HG03571 (cell line): ENCODE data around the gene TPH2.
A peak's percentile ranks its signal among the peaks of the same experiment; 100 is the strongest.

Experiments used
- ATAC-seq: cut with Tn5 transposase; IDR thresholded peaks from one replicate; pipeline ENCODE4 v1.9.1; 2021; ENCODE audit not compliant: unreplicated experiment

TPH2 gene

DNA sequence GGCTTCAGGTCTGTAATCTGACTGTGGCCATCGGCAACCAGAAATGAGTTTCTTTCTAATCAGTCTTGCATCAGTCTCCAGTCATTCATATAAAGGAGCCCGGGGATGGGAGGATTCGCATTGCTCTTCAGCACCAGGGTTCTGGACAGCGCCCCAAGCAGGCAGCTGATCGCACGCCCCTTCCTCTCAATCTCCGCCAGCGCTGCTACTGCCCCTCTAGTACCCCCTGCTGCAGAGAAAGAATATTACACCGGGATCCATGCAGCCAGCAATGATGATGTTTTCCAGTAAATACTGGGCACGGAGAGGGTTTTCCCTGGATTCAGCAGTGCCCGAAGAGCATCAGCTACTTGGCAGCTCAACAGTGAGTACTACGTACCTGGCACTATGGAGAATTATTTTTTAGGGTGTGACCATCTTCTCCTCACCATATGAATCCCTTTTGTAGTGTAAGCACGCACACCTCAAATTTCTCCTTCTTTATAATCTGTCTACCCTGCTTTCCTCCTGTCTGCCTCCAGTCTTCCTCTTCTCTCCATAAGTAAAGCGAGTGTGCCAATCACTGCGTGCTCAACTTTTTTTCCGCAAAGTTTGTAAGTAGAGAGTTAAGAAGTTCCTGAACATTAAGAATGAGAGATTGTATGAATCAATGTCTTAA lies at the start of gene TPH2:
TPH2 (plus strand) TSS at position 118 of the 658 bp plus-strand sequence; CDS start at position 260, 142 bp downstream.
- ATAC-seq: peak; percentile 56

DNA sequence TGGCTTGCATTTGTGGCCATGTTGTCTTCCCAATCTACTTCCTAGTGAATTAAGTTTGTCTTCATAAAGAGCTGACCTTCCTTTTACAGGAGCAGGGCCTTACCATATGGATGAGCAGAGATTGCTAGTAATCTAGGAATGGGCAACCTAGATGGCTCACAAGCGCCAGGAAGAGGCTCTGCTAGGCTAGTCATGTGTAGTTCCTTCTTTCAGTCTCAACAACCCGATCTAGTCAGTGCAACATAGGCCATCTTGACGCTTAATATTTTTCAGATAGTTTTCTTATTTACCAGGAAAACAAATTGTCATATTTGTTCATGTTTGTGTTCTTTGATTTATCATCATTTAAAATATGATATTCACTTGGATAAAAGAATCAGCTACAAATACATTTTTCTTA lies 48.2 kb upstream of the TPH2 start:
- no peak for ATAC-seq

DNA sequence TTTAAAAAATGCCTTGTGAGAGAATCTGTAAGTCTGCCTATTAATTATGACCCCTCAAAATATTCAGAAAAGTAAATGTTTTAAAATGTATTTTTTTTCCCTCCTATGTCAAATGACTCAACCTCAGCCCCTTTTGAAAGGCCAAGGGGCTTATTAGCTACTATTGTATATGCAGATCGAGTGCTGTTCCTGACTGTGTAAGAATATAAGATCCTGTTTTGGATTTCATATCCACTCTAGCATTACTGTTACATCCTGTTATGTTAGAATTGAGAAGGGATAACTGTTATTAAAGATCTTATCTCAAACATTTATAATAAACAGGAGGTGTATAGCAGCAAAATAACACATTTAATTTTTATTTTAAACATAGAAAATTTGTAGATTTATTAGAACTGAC lies 46.6 kb upstream of the TPH2 start:
- no peak for ATAC-seq

DNA sequence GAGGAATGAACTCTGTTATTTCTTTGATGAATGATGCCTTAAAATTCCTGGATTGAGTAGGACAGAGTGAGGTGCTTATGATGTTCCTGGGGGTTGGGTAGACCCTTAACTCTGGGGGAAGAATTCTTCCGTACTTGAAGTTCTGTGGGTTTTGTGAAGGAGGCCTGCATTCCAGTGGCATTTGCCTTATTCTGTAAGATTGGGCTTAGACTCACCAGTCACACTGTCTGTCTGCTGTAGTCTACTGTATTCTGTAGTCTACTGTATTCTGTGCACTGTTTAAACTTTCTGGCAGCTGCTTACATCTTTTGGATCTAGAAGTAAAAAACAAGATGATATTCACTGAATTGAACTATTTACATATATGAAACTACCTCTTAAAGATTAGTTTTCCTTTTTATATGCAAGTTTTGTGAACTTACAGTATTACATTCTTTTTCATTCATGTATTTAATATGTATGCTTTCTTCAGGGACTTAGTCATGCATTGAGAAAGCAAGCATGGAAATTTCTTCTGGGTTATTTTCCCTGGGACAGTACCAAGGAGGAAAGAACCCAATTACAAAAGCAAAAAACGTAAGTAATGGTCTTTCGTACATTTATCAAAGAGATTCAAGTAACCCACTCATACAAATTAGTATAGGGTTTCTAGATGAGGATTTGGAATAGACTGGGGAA lies 42.3 kb upstream of the TPH2 start:
- no peak for ATAC-seq

DNA sequence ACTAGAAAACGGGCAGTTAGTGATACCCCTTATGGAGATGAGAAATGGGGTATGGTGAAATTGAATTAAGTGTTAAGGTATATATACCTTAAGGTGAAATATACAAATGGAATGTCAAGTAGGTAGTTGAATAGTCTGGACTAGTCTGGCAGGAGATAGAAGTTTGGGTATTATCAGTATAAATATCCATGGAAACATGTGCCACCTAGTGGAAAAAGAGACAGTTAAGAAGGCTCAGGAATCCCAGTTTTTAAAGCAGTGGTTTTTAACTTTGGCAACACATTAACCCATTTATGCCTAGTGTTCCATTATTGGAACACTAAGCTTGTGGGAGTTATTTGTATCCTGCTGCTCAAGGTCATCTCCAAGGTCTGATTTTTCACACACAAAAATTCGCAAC lies 38.6 kb upstream of the TPH2 start:
- no peak for ATAC-seq

DNA sequence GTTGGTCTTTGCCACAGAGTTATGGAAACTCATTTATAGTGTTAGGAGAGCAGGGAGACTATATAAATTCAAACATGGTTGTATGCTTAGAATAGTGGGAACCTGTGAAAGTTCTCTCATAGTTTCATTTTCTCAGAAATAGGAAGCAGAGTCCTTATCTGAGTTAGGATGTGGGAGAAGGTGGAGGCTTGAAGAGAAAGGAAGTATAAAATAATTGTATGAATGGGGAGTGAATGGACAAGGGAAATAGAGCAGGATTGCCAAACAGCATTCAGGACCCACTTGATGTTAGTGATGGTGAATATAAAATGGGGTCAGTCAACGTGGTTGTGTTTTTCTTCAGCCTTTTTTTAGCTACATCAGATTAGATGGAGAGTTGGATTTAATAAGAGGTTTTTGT lies 34.0 kb upstream of the TPH2 start:
- no peak for ATAC-seq

DNA sequence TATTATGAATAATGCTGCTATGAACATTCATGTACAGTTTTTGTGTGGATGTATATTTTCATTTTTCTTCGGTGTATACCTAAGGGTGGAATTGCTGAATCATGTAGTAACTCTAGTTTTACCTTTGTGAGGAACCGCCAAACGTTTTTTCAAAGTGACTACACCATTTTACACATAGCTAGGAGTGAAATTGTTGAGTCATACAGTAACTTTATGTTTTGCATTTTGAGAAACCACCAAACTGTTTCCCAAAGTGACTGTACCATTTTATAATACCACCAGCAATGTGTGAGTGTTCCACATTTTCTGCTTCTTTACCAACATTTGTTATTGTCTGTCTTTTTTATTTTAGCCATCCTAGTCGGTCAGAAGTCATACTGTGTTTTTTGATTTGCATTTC lies 3.1 kb upstream of the TPH2 start:
- ATAC-seq: peak; percentile 63

DNA sequence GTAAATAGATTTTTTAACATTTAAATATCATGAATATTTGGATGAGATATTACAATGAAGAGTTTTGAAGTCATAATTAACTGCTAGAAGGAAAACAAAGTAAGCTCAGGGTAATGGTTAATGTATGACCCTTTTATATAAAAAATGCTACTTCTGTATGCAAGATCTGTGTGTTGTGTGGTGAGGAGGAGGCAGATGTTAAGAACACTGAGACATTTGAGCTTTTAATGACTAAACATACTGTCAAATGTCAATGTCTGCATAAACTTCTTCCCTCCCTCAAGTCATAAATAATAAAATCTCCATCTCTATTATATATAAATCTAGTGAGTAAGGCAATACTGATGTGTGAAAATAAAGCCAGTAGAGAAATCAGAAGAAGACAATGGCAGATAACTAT lies 1.4 kb downstream of the TPH2 start:
- ATAC-seq: no peak

DNA sequence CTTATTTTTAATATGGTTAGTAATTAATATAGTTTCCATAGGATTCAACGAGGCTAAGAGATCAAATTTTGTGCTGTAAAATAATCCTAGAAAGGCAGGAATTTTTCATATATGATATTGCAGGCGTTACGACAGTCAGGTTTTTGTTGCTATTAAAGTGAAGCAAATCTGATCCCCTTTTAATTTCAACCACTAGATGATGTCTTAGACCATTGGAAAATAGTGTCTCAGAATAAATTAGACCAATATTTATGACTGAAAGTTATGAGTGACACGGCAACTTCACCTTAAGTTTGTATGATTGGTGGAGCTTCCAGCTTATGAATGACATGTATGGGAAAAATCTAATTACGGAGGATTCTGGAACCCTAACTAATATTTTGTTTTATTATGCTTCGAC lies 2.5 kb downstream of the TPH2 start:
- no peak for ATAC-seq

DNA sequence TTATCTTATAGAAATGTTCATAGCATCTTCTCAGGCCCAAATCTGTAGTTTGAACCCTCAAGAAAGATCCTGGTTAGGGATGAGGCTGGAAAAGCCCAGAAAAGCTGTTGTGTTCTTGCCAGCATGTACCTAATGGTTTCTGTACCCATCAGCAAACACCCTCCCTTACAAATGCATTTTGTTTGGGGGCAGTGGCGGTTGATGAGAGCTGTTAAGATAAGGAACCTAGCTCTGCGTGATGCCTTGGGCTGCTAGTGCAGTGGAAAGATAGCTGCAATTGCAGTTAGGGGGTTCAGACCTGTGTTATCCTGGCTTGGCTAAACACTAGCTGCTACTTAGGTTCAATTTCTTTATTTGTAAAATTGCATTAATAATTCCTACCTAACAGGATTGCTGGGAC lies 3.6 kb downstream of the TPH2 start:
- ATAC-seq: no peak

DNA sequence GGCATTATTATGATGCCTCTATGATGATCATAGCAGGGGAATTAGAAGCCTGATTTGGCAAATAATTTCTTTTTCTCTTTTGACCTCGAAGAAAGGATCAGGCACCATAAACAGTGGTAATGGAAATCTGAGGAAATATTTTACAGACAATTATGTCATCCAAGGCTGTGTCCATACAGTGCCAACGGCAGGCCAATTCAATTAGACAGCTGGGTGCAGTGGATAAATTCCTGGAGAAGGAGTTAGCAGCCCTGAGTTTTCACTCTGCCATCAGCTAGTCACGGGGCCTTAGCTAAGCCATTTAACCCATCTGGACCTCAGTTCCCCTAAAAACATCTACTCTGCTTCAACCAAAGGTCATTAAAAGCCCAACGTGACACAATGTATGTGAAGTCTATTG lies 4.1 kb downstream of the TPH2 start:
- ATAC-seq: no peak

DNA sequence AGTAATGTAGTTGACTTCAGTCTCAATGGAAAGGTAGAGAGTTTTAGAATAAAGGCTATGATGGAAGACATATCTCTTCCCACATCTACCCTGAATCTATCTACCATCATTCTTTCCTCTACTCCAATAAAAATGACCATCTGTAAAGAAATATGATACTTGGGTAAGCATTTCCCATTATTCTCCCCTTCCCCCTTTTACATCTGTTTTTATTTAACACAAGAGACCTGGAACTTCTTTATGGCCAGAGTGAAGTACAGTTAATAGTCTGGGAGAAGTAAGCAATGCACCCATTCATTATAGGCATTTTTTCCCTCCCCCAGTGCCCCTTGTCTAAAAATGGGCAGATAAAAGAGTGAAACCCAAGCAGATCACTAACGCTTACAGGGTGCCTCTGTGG lies 6.5 kb downstream of the TPH2 start:
- ATAC-seq: no peak

DNA sequence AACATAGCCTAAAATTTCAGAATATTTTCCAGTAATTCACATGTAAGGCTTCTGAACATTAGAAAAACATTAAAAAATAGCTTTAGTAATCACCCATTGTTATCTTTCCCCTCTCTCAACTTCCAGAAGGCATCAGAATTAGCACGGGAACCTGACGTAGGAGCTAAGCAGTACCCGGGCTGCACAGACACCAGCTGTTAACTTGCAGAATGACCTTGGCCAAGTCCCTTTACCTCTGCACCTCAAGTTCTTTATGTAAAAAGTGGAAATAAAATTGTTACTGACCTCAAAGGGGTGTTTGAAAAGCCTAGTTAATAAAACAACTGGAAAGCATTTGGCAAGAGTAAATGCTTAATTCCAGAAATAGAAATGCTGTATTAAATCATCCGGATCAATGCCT lies 7.2 kb downstream of the TPH2 start:
- no peak for ATAC-seq

DNA sequence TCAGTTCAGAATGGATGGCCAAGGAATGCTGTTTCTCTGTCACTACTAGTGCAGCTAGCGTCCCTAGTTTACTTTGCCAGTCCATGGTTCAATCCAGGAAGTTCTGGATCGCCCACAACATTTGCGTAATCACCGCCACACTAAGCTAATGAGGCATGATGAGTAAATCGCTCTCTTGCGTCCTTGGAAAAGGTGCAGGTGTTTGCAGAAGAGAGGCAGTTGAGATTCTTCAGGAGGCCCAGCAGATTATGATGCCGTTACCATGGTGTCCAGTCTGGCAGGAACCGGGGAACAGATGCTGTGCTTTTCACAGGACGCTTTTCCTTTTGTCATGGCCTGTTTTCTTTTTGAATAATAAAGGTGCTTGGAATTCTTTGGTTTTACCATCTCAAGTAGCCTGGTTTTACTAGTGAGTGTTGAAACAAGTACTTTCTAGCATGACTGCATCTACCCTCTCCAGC lies 9.0 kb downstream of the TPH2 start:
- no peak for ATAC-seq

DNA sequence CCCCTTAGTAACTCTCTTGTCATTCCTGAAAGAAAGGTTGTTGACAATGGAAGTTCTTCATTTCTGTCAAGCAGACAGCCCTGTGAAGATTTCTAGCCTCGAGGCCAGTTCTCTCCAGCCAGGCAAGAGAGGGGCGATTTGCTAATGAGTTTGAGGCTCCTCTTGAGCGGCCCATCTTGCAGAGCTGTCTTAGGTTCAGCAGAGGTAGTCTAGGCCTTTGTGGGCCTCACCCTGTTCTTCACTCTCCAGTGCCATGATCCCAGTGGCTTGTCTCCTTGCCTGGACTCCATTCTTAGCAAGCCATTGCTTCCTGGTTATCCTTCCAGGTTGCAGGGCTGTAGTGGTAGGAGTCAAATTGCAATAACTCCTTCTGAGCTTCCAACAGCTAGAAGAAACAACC lies 9.7 kb downstream of the TPH2 start:
- ATAC-seq: no peak

DNA sequence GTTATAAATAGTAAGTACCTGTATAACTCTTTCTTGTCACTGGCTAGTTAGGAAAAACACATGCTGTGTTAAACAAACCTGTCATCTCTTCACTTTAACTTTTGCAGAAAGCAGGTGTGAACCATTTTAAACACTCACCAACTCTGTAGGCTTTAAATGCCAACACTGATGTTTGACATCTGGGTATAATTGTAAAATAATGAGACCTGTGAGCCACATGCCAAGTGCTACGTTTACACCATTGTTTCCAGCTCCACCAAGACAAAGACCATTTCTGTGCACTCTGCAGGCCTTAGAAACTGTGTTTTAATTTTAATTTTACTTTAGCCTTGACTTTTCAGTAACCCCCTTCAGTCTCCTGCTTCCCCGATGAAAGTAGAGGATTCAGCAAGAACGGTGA lies 11.0 kb downstream of the TPH2 start:
- ATAC-seq: no peak

DNA sequence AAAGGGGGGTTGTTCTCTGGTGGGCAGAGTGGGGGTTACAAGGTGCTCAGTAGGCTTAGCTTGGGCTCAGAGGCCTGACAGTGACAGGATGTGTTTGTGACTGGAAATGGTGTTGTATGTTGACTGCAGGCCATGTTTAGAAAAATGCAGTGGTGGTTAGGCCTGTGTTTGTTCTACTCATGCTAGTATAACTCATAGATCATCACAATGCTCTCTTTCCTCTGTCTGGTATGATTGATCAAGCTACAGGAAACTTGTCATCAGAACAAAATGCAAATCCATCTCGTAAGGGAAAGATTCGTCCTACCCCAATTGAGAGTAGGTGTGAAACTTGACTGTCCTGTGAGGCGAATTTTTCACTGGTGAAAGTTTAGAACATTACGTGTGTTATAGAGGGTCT lies 11.8 kb downstream of the TPH2 start:
- ATAC-seq: no peak

DNA sequence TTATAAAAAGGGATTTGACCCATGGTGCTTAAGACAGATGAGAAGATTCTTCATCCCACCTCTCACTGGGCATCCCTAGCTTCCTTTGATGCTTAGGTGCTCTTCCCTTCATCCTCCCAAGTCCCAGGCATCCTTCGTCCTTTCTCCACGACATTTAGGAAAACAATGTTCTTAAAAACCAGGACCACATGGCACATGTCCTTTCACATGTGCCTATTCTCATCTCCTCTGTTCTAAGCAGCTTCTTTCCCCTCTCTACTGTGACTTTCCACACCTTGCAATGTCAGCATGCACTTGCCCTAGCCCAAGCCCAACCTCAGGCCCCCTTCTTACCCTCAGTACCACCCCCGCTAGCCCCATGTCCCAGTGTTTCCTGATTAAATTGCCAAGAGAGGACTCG lies 12.2 kb downstream of the TPH2 start:
- ATAC-seq: no peak

DNA sequence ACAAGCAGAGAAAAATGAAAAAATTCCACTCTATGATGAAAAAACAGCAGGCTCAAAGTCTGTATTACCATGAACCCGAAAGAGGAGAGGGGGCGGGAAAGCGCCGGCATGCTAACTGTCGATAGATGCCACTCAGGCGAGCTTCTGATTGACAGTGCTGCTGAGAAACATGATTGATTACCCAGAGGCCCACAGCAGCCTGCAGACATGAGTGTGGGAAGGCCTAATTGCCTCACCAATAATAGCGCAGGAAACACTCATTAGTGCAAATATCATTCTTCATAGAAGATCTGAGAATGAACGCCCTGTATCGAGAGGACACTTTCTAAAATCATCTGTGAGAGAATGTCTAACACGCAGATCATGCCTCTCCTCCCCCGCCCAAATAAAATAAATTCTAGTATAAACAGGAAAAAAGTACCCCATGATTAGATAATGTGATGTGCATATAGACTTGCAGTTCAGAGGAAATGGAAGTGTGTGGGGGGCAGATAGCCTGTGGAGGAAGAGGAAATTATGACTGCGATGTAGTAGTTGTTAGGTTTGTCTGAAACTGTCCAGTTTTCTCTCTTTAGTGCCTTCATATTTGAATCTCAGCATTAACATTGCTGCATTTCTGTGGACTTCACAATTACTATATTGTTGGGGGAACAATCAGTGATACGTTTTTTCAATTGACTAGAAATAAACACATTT lies 15.6 kb downstream of the TPH2 start:
- ATAC-seq: no peak

DNA sequence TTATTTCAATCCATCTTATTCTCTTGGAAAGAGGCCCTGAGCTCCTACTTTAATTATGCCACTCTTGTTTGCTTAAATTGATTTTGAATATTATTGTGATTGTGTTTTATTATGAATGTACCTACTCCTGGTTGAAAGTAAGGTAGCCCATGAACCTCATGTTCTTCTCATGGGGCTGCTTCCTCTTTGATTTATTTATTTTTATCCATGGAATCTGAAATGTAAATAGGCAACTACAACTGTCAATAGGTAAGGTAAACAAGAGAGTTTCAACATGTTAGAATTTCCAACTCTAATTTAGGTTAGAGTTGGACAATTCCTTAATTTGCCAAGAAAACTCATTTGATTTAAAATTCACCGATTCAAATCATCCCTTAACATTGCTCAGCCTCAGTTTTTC lies 16.2 kb downstream of the TPH2 start:
- ATAC-seq: no peak

DNA sequence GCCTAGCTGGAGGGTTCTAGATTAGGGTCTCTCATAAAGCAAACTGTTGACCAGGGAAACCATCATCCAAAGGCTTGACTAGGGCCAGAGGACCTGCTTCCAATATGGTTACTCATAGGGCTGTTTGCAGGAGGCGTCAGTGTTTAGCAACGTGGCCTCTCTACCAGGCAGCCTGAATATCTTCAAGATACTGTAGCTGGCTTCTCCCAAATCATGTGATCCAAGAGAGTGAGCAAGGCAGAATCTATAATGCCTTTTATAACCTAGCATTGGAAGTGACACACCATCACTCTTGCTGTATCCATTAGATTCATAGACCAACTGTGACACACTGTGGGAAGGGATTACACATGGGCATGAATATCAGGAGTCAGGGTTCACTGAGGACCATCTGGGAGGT lies 17.3 kb downstream of the TPH2 start:
- no peak for ATAC-seq

DNA sequence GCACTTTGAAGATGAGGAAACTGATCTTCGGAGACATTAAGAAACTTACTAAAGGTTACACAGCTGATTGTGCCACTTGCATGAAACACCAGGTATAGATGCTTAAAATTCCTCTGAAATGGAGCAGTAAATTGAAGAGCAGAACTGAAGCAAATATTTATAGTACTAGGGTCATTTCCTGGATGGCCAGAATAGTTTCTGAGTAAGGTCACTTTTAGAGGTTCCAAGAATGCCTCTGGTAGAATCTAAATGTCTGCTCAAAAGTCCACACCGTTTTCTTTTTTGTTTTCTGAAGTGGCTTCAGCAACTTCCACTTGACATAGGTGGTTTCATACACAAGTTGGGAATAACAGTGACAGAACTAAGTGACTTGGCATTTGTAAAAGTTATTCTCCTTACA lies 19.4 kb downstream of the TPH2 start:
- no peak for ATAC-seq
